ENCODE results near the gene AGAP1. TPM values are rescaled to one million over a fixed set of nuclear protein-coding genes. Genes with fewer than 3 reads are reported as not detected.

AGAP1 gene
- polyA plus RNA-seq, 3 donors = 3.7 to 7.1 (median 6.3) TPM

DNA sequence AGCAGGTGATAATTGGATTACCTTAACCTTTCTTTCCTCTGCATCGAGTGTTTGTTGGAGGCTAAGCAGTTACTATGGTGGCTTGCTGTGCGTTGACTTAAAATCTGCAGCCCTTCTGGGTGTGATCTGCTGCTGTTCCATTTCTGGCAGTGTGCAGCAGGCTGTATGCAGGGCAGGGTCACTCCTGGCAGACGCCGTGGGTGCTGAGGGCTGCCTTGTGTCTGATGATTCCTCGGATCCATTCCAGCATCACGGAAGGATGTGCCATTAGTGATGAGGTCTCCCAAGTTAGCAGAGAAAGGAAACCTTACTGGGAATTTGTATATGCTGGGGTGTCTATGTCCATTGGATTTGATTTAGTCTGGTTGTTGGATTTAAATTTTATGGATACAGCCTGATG is 310.8 kb downstream of the AGAP1 start:
- 80 to 82% (median 82%) methylated on average over 6 of the region's 6 CpGs for WGBS, 3 donors
- no peak overlapping the region for H3K27ac ChIP-seq (ENCODE audit: low read depth, low read length)

DNA sequence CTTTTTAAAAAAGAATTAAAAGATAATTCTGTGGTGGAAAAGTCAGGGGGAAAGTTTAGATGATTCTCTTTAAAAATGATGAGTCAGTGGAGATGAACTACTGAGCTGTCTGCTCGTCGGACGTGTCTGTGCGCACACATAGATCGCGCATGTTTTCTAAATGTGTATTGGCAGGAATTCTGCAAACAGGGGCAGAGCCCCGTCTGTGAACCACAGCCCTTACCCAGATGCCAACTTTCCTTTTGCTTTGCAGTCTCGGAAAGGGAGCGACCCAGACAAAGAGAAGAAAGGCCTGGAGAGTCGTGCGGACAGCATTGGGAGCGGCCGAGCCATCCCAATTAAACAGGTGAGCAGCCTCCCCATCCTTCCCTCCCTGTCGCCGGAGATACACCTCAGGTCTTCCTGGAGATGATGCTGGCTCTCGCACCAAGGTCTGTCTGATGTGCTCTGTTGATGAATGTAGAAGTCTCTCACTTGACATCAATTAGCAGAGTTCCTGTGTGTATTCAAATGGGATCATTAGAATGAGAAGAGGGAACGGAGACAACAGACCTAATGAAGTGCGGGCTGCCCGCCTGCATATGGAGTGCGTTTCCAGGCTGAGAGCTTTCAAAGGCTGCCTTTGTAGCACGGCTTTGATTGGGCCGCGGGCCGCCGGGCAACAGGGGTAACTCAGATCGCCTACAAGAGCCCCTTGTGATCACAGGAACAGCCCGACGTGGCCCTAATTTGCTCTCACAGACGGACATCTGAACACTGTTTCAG is 313.3 kb downstream of the AGAP1 start:
- WGBS, 3 donors = 88 to 90% (median 90%) methylated on average over 29 of the region's 29 CpGs
- H3K27ac ChIP-seq (ENCODE audit: low read depth, low read length) = no peak overlapping the region

GRCh38 chr2:235808366-235808765 is 314.5 kb downstream of the AGAP1 start:
- WGBS, 3 donors = 92 to 96% (median 93%) methylated on average over 10 of the region's 10 CpGs
- H3K27ac ChIP-seq (ENCODE audit: low read depth, low read length) = no peak overlapping the region

DNA sequence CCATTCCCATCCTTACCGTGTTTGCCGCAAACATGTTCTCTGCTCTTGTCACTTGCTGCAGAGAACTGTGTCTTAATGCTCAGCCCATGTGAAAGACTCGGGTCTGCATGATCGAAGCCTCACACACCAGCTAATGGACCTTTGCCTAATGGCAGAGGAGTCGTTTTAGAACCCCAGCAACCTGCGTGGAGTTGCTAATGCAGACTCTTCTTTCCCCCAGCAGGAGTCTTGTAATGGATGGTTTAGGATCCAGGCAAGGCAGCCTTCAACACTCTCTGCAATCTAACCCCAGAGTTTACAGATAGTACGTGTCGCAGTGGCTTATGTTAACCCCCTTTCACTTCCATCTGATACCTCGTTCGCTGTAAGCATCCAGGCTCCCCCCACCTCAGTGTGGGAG is 316.4 kb downstream of the AGAP1 start:
- H3K27ac ChIP-seq (ENCODE audit: low read depth, low read length) = no peak overlapping the region
- WGBS, 3 donors = 76 to 81% (median 79%) methylated on average over 10 of the region's 10 CpGs

DNA sequence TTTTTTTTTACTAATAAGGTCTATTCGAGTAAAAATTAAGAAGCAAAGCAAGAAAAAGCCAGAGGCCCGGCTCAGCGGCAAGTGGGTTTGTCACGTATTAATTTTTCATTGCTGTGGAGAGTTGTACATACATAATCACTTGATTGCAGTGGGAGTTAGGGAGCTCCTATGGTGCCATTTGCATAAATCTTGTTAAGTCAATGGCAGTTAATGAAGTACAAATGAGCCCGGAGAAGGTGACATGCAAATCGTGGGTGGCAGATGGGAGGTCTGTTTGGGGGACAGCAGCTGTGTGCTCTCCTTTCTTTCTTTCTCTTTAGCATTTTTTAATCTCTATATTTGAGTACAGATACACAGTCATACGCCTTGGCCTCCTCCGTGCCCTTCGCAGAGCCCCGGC is 317.0 kb downstream of the AGAP1 start:
- H3K27ac ChIP-seq (ENCODE audit: low read depth, low read length) = no peak overlapping the region
- 83 to 93% (median 91%) methylated on average over 10 of the region's 10 CpGs for WGBS, 3 donors

DNA sequence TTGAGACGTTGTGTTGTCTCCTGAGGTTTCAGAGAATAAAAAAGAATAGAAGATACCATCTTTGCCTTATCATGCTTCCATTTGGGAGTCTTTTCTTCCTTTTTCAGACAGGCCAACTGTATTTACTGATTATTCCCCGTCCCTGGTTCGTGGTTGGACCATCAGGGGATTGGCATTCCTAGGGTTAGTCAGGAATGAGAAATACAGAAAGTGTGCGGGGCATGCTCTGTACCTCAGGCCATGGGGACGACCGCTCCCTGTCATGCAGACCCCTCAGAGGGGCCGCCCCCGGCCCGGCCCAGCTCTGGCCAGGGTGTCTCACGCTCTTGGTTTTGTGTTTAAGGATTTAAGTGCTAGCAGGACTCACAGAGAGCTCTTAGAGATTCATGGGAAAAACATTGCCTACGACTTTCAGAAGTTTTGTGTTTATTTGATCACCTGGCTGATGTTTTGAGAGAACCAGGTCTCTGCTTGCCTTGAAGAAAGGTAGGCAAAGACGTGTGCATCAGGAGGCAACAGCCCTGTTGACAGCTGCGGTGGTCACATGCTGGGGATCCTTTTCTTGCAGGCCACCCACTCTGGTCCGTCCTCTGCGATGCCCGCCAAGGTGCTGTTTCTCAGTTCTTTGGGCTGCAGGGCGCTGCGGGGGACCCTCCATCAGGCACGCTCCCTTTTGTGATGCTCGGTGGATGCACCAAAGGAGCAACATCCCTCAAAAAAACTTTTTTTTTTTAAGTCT is 317.8 kb downstream of the AGAP1 start:
- 91 to 92% (median 91%) methylated on average over 20 of the region's 20 CpGs for WGBS, 3 donors
- no peak overlapping the region for H3K27ac ChIP-seq (ENCODE audit: low read depth, low read length)

GRCh38 chr2:235812185-235812665 is 318.4 kb downstream of the AGAP1 start:
- WGBS, 3 donors = 83 to 94% (median 88%) methylated on average over 18 of the region's 18 CpGs
- H3K27ac ChIP-seq (ENCODE audit: low read depth, low read length) = no peak overlapping the region

GRCh38 chr2:235813398-235813797 is 319.6 kb downstream of the AGAP1 start:
- no peak overlapping the region for H3K27ac ChIP-seq (ENCODE audit: low read depth, low read length)
- WGBS, 3 donors = 94 to 95% (median 95%) methylated on average over 12 of the region's 12 CpGs

DNA sequence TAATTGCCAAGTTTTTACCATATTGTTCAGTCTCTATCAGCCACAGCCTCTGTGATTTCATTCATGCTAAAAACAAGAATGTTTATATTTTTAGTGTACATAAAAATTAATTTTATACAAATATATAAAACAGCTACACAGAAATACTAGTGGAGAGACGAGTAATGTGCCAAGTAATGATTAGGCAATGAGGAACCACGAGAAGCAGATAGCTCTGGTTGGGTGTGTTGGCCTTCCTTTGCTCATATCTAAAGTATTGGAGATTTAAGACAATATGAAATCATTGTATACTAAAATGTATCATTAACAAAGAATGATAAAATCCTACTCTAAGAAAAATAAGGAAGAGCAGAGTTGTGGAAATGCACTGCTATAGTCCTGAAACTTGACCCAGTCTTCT is 326.7 kb downstream of the AGAP1 start:
- WGBS, 3 donors = 61 to 73% (median 63%) methylated on average over 2 of the region's 2 CpGs
- no peak overlapping the region for H3K27ac ChIP-seq (ENCODE audit: low read depth, low read length)

GRCh38 chr2:235824331-235824730 is 330.5 kb downstream of the AGAP1 start:
- H3K27ac ChIP-seq (ENCODE audit: low read depth, low read length) = no peak overlapping the region
- 82 to 92% (median 86%) methylated on average over 3 of the region's 3 CpGs for WGBS, 3 donors

- WGBS, 3 donors = 95 to 99% (median 95%) methylated on average over 6 of the region's 6 CpGs
- H3K27ac ChIP-seq (ENCODE audit: low read depth, low read length) = no peak overlapping the region
These were observed 332.1 kb downstream of the AGAP1 start for GRCh38 chr2:235825946-235826345.

- WGBS, 3 donors = 80 to 88% (median 83%) methylated on average over 9 of the region's 9 CpGs
These were observed 333.0 kb downstream of the AGAP1 start for GRCh38 chr2:235826826-235827225.

GRCh38 chr2:235827585-235827992 is 333.7 kb downstream of the AGAP1 start:
- H3K27ac ChIP-seq (ENCODE audit: low read depth, low read length) = no peak overlapping the region
- 78 to 90% (median 81%) methylated on average over 10 of the region's 10 CpGs for WGBS, 3 donors

More at GRCh38 chr2:235826826-235827225, 333.0 kb downstream of the AGAP1 start:
- no peak overlapping the region for H3K27ac ChIP-seq (ENCODE audit: low read depth, low read length)

DNA sequence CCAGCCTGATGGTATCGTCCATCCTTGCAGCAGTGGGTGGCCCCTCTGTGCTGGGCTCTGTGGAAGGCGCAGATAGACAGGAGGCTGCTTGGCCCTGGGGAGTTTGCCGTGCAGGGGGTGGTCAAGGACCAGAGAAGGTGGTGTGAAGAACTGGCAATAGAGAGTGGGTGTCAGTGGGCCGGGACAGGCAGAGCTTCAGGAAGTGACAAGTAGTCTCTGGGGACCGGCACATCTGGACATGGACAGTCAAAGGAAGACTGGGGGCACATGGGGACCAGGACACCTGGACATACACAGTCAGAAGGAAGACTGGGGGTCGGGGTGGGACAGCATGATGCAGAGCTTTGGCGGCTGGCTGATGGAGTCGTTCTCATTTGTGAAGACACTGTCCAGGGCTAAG is 335.9 kb downstream of the AGAP1 start:
- WGBS, 3 donors = 87 to 97% (median 89%) methylated on average over 8 of the region's 8 CpGs

GRCh38 chr2:235831755-235832154 is 337.9 kb downstream of the AGAP1 start:
- 80 to 89% (median 88%) methylated on average over 1 of the region's 1 CpG for WGBS, 3 donors
- no peak overlapping the region for H3K27ac ChIP-seq (ENCODE audit: low read depth, low read length)

More for the DNA sequence above, 335.9 kb downstream of the AGAP1 start:
- H3K27ac ChIP-seq (ENCODE audit: low read depth, low read length) = no peak overlapping the region

GRCh38 chr2:235832941-235833340 is 339.1 kb downstream of the AGAP1 start:
- 94 to 97% (median 95%) methylated on average over 14 of the region's 14 CpGs for WGBS, 3 donors

GRCh38 chr2:235833971-235834620 is 340.3 kb downstream of the AGAP1 start:
- WGBS, 3 donors = 89 to 94% (median 92%) methylated on average over 11 of the region's 11 CpGs
- H3K27ac ChIP-seq (ENCODE audit: low read depth, low read length) = no peak overlapping the region

More at GRCh38 chr2:235832941-235833340, 339.1 kb downstream of the AGAP1 start:
- H3K27ac ChIP-seq (ENCODE audit: low read depth, low read length) = no peak overlapping the region

DNA sequence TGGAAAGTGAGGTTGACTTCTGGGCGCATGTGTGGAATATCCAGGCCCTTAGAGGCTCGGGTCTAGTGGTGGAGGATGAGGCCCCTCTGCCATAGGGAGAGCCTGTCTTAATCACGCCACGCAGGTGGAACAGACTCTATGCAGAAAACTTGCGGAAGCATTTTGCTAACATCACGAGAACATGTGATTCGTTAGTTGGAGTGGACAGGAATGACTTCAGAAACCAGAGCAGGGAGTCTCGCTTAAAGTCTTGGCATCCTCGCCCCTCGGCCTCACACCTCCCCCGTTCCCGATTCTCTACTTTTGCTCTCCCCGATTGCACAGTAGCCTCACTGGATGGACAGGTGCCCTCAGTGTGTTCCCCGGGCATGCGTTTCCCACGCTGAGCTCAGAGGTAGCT is 340.9 kb downstream of the AGAP1 start:
- no peak overlapping the region for H3K27ac ChIP-seq (ENCODE audit: low read depth, low read length)
- WGBS, 3 donors = 94 to 96% (median 95%) methylated on average over 16 of the region's 16 CpGs

DNA sequence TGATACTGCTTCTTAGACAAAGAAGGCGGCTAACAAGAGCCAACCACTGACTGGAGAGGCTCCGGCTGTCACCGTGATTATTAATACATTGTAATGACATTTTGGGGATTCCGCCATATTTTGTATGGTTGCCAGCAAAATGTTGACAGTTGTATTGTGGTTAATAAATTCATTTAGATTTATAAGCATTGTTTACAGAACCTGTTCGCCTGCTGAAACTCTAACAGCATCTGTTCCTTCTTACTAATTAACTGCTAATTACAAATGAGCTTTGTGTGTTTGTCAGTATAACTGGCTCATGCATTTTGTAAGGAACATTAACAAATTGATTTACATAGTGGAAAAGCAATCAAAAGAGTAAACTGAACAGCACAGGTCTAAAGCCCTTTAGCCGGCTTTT is 342.0 kb downstream of the AGAP1 start:
- WGBS, 3 donors = 92 to 95% (median 94%) methylated on average over 6 of the region's 6 CpGs
- no peak overlapping the region for H3K27ac ChIP-seq (ENCODE audit: low read depth, low read length)
